ENCODE data around the gene LINS1. TPM values are rescaled to one million over a fixed set of nuclear protein-coding genes. Genes with fewer than 3 reads are reported as not detected.

LINS1 gene
- total and polyA plus RNA-seq, 10 of the 15 experiments (the other 5 are each of a cell fraction or from before 2014, with no cell fraction given) = 13.5 to 33.1 (median 20.3) TPM

- POLR2A ChIA-PET = no interaction called here
- SMC1A ChIA-PET (ENCODE audit: uncharacterized antibody, unreplicated experiment) = no interaction called here
- TF ChIP-seq ELK1 (IDR thresholded peaks at IDR 0.05; ENCODE audit: low read depth, low read length) = no peak
- no peaks in the 10 kb centered on the region for H3K36me3 ChIP-seq (ENCODE audit: control insufficient read depth in 2 of 2, insufficient read depth in 2 of 2, low read length in 1 of 2)
- H3K4me3 ChIP-seq = no peak overlapping the region
- CTCF ChIA-PET = no interaction called here
- H3K27ac ChIP-seq (ENCODE audit: control insufficient read depth, insufficient read depth) = no peak overlapping the region
- in situ Hi-C loops (cut with MboI) (no loop called here), intact Hi-C loops (cut with micrococcal nuclease; ENCODE audit: unreplicated experiment) (no loop called here)
- FAIRE-seq = no peak
- DNase-seq (ENCODE audit: low read depth, low spot score) = no peak
- H3K9me3 ChIP-seq (replicated peaks; ENCODE audit: control insufficient read depth, insufficient read depth, low read length) = no peaks in the 10 kb centered on the region
- ATAC-seq = no peak
- no peak overlapping the region for H2AFZ ChIP-seq (ENCODE audit: control insufficient read depth, low read depth, low read length)
- no peaks in the 10 kb centered on the region for H3K4me1 ChIP-seq (ENCODE audit: control insufficient read depth, insufficient read depth, low read length)
- H3K9ac ChIP-seq (ENCODE audit: control insufficient read depth, insufficient read depth, low read length) = no peak overlapping the region
- WGBS (ENCODE audit: insufficient coverage, insufficient replicate concordance, low lambda C conversion rate, missing lambda C conversion rate) = 79% methylated on average over 2 of the region's 2 CpGs
- no peaks in the 10 kb centered on the region; a peak in 1 of 4 replicates for H3K27me3 ChIP-seq (replicated peaks in 1 of 2; ENCODE audit: control insufficient read depth in 2 of 2, insufficient read depth in 2 of 2, low read length in 1 of 2)
- BruUV-seq (replicated peaks) = no TSS peak
- no peaks in the 10 kb centered on the region for H3K79me2 ChIP-seq (ENCODE audit: control insufficient read depth, insufficient read depth, low read length)
- no peaks in the 10 kb centered on the region for H4K20me1 ChIP-seq (ENCODE audit: control insufficient read depth, insufficient read depth)
- H3K4me2 ChIP-seq (ENCODE audit: control insufficient read depth, insufficient read depth) = no peak overlapping the region
- RAD21 ChIA-PET (ENCODE audit: unreplicated experiment) = no interaction called here
Measured at GRCh38 chr15:100529556-100529955, 72.4 kb downstream of the LINS1 start.

- no TSS peak for BruUV-seq (replicated peaks)
- FAIRE-seq = no peak
- 63% methylated on average over 10 of the region's 10 CpGs for WGBS (ENCODE audit: insufficient coverage, insufficient replicate concordance, low lambda C conversion rate, missing lambda C conversion rate)
- ChIA-PET SMC1A (ENCODE audit: uncharacterized antibody, unreplicated experiment) (no interaction called here), POLR2A (no interaction called here), CTCF (no interaction called here), RAD21 (ENCODE audit: unreplicated experiment) (no interaction called here)
- no peaks in the 10 kb centered on the region for H4K20me1 ChIP-seq (ENCODE audit: control insufficient read depth, insufficient read depth)
- ATAC-seq = no peak
- no peaks in the 10 kb centered on the region; a peak in 1 of 4 replicates for H3K27me3 ChIP-seq (replicated peaks in 1 of 2; ENCODE audit: control insufficient read depth in 2 of 2, insufficient read depth in 2 of 2, low read length in 1 of 2)
- H3K9me3 ChIP-seq (replicated peaks; ENCODE audit: control insufficient read depth, insufficient read depth, low read length) = no peaks in the 10 kb centered on the region
- no peak for DNase-seq (ENCODE audit: low read depth, low spot score)
- intact Hi-C loops (cut with micrococcal nuclease; ENCODE audit: unreplicated experiment) (no loop called here), in situ Hi-C loops (cut with MboI) (no loop called here)
- H3K36me3 ChIP-seq (ENCODE audit: control insufficient read depth in 2 of 2, insufficient read depth in 2 of 2, low read length in 1 of 2) = no peaks in the 10 kb centered on the region
- H3K4me3 ChIP-seq = no peak within 1 kb of the TSS
- no peak within 1 kb of the TSS for H3K4me2 ChIP-seq (ENCODE audit: control insufficient read depth, insufficient read depth)
- no peak within 1 kb of the TSS for H3K27ac ChIP-seq (ENCODE audit: control insufficient read depth, insufficient read depth)
- no peaks in the 10 kb centered on the region for H3K4me1 ChIP-seq (ENCODE audit: control insufficient read depth, insufficient read depth, low read length)
- H3K79me2 ChIP-seq (ENCODE audit: control insufficient read depth, insufficient read depth, low read length) = no peaks in the 10 kb centered on the region
- no peak within 1 kb of the TSS for H2AFZ ChIP-seq (ENCODE audit: control insufficient read depth, low read depth, low read length)
- H3K9ac ChIP-seq (ENCODE audit: control insufficient read depth, insufficient read depth, low read length) = no peak within 1 kb of the TSS
- TF ChIP-seq CEBPB (IDR thresholded peaks at IDR 0.05; ENCODE audit: borderline replicate concordance in 1 of 2, low read depth in 2 of 2, low read length in 2 of 2) = no peak
- no peak for TF ChIP-seq RAD51 (IDR thresholded peaks at IDR 0.05)
- TF ChIP-seq ZNF592 (IDR thresholded peaks at IDR 0.05) = no peak
- no peak for TF ChIP-seq GATAD2B (conservative IDR thresholded peaks at IDR 0.05; ENCODE audit: low read depth)
- no peak for TF ChIP-seq ELK1 (IDR thresholded peaks at IDR 0.05; ENCODE audit: low read depth, low read length)
- TF ChIP-seq FOS (IDR thresholded peaks at IDR 0.05; ENCODE audit: borderline replicate concordance, extremely low read depth, insufficient read length) = no peak
Measured at GRCh38 chr15:100528833-100529428, 73.1 kb downstream of the LINS1 start, which contains the start of gene CERS3. TSS of gene CERS3 (minus strand) at chr15:100528950. CDS start at chr15:100501849, 27,101 bp downstream.
